ENCODE results near the gene ZBTB7C.

Gene ZBTB7C

DNA sequence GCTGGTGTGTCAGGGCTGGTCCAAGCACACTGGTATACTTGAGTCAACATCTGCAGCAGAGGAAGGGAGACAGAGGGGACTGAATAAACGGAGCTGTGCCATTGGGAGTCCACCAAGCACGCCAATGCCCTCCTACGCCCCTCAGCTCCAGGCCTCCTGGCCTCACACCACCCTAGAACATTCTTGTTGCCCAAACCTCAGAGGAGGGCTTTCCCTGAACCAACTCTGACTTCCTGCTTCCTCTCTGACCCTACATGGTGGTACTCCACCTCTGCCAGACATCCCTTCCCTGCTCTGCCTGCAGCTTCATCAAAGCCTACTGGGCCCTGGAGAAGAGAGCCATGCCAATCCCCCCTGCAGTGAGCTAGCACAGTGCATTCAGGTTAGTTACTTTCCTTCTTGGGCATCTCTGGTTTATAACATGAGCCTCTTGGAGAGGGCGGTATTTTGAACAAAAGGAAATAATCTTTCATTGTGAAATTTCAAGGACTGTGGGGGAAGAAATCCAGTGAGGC lies 54.4 kb downstream of the ZBTB7C start:
- DNase-seq (ENCODE audit: low spot score): no peak

DNA sequence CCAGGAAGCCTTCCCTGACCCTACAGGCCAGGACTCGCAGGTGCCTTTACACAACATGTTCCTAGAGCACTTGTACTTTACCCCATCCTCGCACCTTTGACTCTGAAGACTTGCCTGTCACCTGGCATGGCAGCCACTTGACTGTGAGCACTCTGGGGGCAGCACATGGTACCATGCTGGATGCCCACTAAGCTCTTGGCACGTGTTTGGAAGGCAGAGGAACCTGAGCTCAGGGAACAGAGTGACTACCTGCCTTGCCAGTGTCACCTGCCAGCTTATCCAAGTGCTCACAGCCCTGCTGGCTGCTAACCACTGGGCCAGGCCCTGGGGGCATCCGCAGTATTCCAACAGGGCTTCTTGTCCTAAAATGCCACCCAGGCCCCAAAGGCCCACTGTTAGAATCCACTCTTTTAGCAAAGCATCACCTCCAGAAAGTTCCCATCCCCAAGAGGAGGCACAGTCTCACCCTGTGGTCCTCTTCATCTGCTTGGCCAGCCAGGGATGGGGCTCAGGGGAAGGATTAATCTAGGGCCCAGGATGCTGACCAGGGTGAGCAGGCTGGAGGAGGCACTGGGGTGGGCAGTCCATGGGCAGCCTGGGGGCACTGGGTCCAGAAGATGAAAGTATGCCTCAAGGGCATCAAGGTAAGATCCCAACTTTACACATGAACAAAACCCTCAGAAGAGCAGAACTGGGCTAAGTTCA lies 57.0 kb downstream of the ZBTB7C start:
- no peak for DNase-seq (ENCODE audit: low spot score)

DNA sequence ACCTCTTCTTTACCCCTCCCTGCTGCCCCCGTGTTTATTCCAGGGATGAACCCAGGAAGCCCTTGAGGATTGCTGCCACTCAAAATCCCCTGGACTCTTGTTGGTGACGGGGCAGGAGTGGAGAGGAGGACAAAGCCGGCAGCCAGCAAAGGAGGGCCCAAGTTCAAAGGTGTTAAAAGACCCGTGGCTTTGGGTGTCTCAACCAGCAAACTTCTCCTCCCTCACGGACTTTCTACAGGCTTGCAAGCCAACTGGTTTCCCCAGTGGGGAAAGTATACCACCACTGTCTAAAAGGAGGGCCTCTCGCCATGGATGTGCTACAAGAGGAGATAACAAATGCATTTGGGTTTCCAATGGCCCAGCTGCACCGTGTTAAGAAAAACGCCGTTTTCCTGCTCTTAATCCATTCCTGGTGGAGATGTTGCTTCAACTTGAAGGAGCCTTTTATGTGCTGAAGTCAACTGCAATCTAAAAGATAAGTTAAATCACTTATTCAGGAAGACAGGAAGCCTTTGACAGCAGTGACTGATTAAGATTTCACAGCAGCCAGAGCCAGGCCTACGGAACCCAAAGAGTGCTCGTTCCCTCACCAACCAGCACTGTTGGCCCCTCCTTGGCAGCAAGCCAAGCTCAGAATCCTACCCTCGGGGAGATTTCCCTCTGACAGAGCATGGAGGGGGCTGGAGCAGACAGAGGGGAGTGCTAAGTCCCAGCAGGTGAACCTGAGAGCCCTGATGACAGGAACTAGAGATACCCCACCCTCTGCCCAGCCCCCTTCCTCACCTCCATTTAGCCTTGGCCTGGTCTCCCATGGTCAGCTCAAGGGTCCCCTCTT lies 57.8 kb downstream of the ZBTB7C start:
- no peak for DNase-seq (ENCODE audit: low spot score)

DNA sequence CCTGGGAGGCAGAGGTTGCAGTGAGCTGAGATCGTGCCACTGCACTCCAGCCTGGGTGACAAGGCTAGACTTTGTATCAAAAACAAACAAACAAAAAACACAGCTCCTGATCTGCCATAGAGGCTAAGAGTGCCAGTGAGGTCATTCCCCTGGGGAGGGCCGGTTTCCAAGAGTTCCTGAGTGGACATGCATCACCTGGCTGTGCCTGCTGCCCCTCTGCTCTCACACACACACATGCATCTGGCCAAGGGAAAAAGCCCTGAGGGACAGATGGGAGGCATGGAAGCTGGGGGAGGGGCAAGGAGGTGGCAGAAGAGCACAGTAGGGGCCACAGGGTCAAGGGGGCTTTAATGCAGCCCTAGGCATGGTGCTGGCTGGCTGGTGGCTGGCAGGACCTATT lies 60.4 kb downstream of the ZBTB7C start:
- no peak for DNase-seq (ENCODE audit: low spot score)

DNA sequence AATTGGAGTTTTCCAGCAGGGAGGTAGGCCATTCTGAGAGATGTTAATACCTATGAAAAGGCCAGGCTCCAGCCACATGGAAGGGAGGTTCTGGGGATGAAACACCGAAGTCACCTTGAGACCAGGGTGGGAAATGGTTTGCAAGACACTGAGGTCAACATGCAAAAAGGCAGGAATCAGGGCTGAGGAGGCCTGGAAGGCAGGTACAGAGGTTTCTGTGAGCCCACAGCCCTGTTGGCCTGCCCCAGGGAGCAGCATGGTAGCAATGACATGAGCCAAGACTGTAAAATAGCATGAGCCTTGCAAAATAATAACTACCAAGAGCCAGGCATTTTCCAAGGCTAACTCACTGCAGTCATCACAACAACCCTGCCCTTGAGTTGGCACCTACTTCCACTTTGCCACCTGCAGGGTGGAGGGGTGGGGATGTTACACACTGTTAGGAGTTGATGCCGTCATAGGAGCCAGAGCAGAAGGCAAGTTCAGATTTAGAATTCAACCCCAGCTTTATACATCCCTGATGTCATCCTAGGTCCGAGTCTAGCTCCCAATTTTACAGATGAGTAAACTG lies 61.3 kb downstream of the ZBTB7C start:
- no peak for DNase-seq (ENCODE audit: low spot score)

DNA sequence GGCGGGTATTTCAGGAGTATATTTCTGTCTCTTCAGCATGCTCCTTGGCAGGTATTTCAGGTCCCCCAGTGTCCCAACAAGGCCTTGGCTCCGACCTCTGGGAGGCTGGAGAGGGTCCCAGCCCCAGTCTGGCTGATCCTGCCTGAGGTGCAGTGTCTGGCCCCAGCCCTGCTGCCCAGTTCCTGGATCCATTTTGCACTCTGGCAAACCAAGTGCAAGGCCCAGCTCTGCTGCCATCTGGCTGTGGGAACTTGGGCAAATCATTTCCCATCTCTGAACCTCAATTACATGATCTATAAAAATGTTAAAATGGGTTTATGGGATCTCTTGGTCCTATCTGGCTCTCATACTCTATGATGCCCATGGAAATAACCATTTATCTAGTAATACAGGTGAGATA lies 63.6 kb downstream of the ZBTB7C start:
- no peak for DNase-seq (ENCODE audit: low spot score)

DNA sequence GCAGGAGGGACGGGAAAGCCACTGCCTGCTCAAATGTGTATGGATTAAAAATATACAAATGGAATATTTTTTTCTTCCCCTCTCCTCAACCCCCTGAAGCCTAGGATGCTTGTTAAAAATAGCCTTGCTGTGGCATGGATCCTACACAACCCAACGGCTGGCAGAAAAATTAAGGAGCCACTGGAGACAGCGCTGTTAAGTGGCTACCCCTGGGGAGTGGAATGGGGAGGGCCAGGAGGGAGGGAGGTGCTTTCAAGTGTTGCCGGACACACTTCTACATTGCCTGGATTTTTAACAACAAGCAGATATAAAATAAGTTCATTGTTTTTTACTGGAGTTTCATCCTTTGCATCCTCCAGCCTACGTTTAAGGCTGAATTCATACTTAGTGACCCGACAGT lies 66.6 kb downstream of the ZBTB7C start:
- no peak for DNase-seq (ENCODE audit: low spot score)

DNA sequence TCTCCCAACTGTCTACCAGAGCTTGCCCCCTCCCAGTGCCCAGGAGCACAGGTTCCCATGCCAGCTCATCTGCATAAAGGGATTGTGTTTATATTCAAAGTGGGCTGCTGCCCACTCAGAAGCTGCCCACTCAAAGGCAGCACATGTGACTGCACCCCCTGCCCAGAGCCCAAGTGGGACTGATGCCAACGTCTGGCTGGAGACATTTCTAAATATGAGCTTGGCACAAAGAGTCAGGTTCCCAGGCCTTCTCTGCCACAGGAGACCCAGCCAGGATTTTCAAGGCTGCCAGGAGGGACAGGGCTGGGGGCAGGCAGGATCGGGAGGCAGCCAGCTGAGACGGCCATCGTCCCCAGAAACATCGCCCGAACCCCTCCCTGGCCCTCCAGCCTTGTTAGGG lies 67.1 kb downstream of the ZBTB7C start:
- DNase-seq (ENCODE audit: low spot score): no peak

DNA sequence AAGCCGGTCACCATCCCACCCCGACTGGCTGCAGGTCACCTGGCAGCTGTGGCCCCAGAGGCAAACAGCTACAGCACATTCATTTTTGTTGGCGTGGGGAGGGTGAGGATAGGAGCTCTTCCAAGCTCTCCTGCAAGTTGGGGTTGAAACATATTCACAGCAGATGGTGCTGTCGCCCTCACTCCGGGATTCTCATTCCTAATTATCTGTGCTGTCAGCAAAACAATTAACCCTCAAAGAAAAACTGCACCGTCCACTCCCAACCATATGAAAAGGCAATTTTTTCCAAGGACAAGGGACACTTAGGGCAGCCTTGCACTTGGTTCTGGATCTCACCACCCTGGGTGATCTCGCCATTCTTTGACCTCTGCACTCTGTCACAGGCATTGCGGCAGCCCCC lies 68.6 kb downstream of the ZBTB7C start:
- no peak for DNase-seq (ENCODE audit: low spot score)

DNA sequence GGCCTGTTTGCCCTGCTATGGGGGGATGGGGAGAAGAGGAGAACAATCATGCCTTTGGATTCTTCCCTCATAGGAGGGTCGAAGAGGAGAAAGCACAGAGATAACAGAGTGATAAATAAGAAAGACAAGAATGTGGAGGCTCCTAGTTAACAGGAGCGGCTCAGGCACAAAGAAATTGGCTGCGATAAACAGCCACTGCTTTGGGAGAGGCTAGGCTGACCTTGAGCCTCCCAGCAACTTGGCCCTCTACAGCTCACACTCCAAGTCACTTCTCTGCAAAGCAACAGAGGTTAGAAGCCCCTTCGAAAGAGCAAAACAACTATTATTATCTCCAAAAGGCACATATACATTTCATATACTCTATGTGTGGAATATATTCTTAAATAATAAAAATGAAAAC lies 69.5 kb downstream of the ZBTB7C start:
- DNase-seq (ENCODE audit: low spot score): no peak

DNA sequence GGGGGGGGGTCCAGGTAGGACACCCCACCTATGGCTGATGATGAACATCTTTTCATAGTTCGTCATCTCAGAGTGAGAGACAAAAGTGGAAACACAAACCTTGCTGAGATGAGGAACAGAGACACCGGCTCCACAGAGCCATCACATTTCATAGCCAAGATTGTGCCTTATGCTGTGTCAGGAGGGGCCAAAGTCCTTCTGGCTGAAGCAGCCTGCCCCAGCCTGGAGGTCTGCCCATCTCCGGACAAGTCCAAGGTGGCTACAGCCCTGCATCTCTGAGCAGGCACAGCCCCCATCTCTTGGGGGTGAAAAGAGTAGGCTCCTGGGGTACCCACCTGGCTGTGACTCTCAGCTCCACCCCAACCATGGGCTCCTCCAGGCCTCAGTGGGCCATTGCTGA lies 70.3 kb downstream of the ZBTB7C start:
- DNase-seq (ENCODE audit: low spot score): no peak

DNA sequence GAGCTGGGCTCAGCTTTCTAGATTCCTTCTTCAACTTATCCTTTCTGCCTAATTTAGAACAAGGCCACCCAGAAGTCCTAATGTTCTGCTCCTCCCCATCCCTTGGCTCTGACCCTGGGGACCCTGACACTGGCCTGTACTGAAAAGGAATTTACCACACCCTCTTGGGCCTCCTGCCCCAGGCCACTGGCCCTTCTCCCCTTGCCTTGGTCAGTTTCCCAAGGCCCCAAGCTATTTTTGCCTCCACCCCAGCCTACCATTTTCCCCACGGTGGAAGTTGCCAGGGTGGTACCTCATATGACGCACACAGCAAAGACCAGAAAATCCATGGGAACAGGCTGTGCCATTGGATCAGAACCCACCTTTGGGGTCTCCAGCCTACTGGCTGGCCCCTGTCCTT lies 72.1 kb downstream of the ZBTB7C start:
- no peak for DNase-seq (ENCODE audit: low spot score)

DNA sequence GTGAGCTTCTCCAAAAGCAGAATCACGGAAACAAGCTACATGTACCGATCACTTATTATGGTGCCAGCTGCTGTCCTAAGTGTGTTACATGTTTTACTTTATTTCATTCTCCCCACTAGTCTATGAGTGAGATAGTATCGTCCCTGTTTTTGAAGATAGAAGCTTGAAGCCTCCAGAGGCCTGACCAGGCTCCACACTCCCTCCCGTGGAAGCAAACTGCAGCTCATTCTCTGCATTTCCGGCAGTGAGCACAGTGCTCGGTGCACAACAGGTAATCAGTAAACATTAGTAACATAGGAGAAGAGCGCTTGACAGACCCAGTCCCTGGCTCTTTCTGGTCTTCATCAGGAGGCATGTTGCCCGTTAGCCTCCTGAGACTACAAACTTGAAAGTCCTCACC lies 72.9 kb downstream of the ZBTB7C start:
- DNase-seq (ENCODE audit: low spot score): no peak

DNA sequence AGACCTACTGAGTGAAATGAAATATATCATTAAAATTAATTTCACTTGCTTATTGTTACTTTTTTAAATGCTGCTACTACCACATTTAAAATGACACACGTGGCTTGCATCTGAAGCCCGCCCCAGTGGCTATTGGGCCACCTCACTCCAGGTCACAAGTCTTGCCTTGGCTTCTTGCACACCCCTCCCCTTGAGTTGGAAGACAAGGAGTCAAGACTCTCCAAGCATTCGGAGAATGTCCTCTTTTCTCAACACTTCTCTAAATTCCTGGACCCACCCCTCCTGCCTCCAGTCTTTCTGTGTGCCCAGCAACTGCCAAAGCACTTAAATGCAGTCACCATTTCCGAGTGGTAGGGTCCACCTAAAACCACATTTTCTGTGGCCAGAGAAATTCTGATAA lies 73.4 kb downstream of the ZBTB7C start:
- no peak for DNase-seq (ENCODE audit: low spot score)

DNA sequence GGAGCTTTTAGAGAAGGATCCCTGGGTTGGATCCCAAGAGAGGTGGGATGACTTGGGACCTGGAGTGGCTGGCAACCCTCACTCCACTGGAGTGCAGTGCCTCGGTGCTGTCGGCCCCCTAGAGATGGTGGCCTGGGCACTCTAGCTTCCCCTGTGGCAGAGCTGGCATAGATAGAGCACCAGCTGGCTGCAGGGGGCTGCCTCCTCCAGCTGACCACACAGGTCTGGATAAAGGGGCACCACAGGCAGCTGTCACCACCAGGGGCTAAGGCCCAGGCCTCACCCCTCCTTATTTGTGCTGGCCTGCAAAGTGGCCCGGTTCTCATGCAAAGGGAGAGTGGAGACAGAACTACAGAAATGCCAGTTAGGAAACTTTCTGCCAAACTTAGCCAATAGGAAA lies 74.3 kb downstream of the ZBTB7C start:
- no peak for DNase-seq (ENCODE audit: low spot score)

DNA sequence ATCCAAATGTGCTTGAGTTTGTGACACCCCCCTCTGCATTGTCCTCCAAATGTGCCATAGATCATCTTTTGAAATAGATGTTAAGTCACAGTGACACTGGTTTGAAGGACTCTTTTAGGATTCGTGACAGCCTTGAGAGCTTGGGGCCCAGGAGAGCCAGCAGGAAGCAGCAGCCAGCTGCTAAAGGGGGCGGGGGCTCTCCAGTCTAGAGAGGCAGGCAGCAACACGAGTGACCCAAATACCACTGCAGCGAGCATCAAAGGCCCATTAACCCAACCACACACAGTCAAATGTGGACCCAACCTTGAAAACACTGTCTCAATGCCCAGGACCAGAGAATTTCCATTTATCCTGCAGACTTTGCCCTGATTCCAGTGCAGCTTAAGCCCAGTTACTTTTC lies 75.6 kb downstream of the ZBTB7C start:
- no peak for DNase-seq (ENCODE audit: low spot score)

DNA sequence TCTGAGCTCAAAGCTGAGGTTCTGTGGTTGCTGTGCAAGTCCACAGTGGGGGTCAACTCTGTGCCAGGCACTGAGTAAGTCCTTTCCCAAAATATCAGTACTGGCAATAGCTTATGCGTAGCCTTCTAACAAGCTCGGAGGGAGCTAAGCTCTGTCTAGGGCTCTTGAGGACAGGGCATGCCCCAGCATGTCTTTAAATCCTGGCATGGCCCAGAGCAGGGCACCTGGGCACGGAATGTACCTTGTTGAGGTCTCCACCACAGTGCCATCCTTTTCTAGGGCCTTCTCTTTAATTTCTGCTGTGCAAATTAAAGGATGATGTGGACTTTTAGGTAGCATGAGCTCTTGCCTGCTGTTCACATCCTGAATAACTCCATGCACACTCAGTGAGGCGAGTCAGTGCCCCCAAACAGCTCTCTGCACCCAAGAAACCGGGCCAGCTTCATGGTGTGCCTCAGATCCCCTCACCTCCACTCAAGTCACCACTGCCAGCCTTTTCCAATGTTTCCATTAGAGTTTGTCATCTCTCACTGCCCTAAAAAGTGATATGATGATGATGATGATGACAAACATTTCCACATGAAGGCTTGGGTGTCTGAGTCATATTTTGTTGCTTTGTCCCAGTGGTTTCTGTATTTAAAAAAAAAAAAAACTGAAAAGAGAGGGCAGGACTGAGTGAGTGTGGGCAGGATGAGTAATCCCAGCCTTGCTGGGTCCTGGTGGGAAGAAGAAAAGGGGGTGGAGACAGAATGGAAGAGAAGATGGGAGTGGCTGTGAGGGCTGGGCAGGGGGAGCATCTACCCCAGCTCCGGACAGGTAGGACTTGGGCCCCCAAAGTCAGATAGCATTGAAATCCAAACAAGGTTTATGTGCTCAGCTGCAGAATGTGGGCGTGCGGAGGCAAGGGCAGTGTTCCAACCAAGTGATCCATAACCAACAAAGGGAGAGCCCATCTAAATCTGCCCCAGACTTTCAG lies 78.9 kb downstream of the ZBTB7C start:
- DNase-seq (ENCODE audit: low spot score): peak; percentile 40

DNA sequence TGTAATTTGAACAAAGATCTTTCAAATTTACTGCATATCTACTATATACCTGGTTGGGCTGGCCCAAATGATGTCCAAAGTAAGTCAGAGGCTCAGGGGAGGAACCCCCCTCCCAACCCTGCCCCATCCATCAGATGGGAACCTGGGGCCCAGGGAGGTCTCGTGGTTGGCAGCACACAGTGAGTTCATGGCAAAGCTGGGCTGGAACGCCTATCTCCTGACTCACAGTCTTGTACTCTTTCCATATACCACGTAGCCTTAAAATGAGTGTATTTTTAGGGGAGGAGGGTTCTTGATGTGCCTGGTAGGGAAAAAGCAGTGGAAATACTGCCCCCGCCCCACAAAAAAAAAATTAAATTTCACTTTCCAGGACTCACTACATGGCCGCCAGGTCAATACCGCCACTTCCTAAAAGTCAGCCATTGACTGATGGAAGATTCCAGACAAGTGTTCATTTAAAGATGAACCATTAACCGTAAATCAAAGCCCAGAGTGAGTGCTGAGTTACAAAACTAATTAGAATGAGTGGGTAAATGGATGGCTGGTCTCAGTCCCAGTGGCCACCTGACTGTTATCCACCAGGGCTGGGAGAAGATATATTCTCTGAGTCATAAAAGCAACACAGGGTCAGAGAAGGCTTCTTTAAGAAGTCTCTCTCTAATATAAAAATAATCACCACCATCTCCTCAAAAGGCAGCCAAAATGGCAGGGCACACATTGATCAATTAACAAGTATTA lies 80.5 kb downstream of the ZBTB7C start:
- no peak for DNase-seq (ENCODE audit: low spot score)

DNA sequence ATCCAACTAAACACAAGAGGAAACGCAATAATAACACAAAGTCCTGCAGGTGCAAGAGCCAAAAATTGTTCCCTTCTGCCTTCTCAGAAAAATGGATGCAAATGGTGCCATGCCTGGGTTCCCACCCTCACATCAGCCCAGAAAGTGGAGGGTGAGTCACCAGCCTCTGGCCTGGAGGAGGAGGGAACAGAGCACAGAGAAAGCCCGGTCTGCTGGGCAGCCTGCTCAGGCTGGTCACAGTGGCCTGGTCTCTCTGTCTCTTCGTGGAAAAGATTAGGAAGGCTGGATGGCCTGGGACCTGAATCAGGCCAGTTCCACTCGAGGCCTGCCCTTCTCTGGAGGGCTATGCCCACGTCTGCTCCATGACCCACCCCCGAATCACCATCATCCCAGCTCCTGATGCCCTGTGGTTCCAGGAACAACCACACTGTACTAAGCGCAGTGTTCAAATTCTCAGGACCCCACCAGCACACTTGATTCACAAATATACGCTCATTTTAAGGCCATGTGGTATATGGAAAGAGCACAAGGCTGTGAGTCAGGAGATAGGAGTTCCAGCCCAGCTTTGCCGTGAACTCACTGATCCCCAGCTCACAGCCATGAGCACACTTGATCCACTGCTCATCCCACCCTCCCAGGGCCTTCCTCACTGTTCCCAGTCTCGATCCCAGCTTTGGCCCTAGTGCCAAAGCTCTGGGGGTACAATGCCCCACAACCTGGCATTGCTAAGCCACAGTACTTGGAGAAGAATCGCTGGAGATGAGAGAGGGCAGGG lies 82.1 kb downstream of the ZBTB7C start:
- DNase-seq (ENCODE audit: low spot score): peak; percentile 17

DNA sequence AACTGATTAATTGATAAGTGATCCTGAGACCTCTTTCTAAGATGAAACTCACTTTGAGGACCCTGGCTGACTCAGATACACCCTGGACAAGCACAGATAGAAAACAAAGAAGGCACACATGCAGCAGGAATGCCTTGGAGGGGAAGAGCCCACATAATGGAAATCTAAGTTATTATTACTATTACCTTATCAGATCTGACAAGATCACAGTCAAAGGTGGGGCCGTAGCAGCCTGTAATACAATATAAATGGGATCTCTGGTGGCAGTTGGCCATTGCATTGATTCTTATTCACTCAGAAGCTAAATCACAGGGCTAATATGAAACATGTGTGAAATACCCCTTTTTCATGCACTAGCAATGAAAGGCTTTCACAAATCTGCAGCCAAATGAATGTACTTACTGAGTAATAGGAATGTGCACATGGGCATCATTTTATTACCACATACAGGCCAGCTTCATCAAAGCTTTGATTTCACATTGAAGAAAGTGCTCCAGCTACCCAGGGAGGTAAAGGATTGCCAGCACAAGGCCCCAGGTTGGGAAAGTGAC lies 84.0 kb downstream of the ZBTB7C start:
- DNase-seq (ENCODE audit: low spot score): no peak

All from hepatic stellate cell (primary cell).